ENCODE data around the gene ARPC5L. TPM values are rescaled to one million over a fixed set of nuclear protein-coding genes. Genes with fewer than 3 reads are reported as not detected.

The ARPC5L gene
- total and polyA plus RNA-seq, 9 of the 15 experiments (the other 6 are each of a cell fraction or from before 2014, with no cell fraction given) = 25.4 to 113 (median 63.8) TPM

DNA sequence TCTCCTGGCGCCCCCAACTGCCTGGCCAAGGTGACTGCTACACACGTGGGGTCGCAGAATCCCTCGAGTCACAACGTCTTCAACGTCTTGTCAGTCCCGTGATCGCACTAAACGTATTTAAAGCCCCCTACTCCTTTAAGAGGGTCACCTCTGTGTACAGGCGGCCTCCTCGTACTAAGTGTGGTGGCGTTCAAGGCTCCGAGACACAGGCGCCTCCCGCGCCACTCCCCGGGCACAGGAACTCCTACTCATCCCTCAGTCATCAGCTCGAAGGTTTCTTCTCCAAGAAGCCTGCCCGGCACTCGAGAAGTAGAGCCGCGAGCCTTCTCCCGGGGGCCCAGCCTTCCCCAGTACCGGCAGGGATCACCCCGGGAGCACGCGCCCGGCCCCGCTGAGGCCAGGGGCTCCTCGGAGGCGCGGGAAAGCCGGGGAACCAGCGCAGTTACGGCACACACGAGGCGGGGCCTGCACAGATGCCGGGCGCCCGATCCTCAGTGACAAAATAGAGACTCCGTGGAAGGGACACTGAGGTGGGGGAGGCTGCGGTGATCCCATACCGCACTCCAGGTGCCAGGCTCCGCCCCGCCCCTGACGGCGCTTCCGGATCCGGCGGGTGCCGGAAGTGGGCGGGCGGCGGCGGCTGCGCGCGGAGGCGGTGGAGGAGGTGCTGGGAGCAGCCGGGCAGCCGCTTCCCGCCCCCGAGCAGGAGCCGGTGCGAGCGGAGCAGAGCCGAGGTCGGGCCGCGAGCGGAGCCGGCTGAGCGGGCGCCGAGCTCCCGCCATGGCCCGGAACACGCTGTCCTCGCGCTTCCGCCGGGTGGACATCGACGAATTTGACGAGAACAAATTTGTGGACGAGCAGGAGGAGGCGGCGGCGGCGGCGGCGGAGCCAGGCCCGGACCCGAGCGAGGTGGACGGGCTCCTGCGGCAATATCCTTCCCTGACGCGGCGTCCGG lies 6.9 kb downstream of the ARPC5L start (continued):
- TF ChIP-seq, protein P1, sequence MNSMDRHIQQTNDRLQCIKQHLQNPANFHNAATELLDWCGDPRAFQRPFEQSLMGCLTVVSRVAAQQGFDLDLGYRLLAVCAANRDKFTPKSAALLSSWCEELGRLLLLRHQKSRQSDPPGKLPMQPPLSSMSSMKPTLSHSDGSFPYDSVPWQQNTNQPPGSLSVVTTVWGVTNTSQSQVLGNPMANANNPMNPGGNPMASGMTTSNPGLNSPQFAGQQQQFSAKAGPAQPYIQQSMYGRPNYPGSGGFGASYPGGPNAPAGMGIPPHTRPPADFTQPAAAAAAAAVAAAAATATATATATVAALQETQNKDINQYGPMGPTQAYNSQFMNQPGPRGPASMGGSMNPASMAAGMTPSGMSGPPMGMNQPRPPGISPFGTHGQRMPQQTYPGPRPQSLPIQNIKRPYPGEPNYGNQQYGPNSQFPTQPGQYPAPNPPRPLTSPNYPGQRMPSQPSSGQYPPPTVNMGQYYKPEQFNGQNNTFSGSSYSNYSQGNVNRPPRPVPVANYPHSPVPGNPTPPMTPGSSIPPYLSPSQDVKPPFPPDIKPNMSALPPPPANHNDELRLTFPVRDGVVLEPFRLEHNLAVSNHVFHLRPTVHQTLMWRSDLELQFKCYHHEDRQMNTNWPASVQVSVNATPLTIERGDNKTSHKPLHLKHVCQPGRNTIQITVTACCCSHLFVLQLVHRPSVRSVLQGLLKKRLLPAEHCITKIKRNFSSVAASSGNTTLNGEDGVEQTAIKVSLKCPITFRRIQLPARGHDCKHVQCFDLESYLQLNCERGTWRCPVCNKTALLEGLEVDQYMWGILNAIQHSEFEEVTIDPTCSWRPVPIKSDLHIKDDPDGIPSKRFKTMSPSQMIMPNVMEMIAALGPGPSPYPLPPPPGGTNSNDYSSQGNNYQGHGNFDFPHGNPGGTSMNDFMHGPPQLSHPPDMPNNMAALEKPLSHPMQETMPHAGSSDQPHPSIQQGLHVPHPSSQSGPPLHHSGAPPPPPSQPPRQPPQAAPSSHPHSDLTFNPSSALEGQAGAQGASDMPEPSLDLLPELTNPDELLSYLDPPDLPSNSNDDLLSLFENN (IDR thresholded peaks at IDR 0.05; ENCODE audit: low read depth in 2 of 2, low read length in 2 of 2) = peak in 1 of 2 experiments; percentile 54; a peak in 1 of 4 replicates
- TF ChIP-seq, protein P2, sequence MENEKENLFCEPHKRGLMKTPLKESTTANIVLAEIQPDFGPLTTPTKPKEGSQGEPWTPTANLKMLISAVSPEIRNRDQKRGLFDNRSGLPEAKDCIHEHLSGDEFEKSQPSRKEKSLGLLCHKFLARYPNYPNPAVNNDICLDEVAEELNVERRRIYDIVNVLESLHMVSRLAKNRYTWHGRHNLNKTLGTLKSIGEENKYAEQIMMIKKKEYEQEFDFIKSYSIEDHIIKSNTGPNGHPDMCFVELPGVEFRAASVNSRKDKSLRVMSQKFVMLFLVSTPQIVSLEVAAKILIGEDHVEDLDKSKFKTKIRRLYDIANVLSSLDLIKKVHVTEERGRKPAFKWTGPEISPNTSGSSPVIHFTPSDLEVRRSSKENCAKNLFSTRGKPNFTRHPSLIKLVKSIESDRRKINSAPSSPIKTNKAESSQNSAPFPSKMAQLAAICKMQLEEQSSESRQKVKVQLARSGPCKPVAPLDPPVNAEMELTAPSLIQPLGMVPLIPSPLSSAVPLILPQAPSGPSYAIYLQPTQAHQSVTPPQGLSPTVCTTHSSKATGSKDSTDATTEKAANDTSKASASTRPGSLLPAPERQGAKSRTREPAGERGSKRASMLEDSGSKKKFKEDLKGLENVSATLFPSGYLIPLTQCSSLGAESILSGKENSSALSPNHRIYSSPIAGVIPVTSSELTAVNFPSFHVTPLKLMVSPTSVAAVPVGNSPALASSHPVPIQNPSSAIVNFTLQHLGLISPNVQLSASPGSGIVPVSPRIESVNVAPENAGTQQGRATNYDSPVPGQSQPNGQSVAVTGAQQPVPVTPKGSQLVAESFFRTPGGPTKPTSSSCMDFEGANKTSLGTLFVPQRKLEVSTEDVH (IDR thresholded peaks at IDR 0.05; ENCODE audit: low read depth, partially characterized antibody) = peak; percentile 76
- TF ChIP-seq TBP (optimal IDR thresholded peaks at IDR 0.05; ENCODE audit: low read depth, low read length) = peak; percentile 93
- TF ChIP-seq L3MBTL2 (IDR thresholded peaks at IDR 0.05) = peak; percentile 90
- TF ChIP-seq IRF2 (CRISPR knock-in tag; IDR thresholded peaks at IDR 0.05) = 0 out of 2 replicates have a peak, but pooled peaks have one; percentile 32
- TF ChIP-seq SRF (CRISPR knock-in tag; IDR thresholded peaks at IDR 0.05) = 0 out of 4 replicates have a peak, but pooled peaks of 1 of the 2 experiments have one; percentile 28
- no peak for TF ChIP-seq ARHGAP35 (IDR thresholded peaks at IDR 0.05; ENCODE audit: partially characterized antibody)
- no peak for TF ChIP-seq ZNF696 (CRISPR knock-in tag; conservative IDR thresholded peaks at IDR 0.05)
- TF ChIP-seq ZNF695 (CRISPR knock-in tag; IDR thresholded peaks at IDR 0.05) = no peak
- TF ChIP-seq FOXP1 (CRISPR knock-in tag; IDR thresholded peaks at IDR 0.05) = peak; percentile 55
- TF ChIP-seq C11orf30 (IDR thresholded peaks at IDR 0.05; ENCODE audit: low read depth) = no peak
- no peak for TF ChIP-seq NUFIP1 (IDR thresholded peaks at IDR 0.05; ENCODE audit: partially characterized antibody)
- peak; percentile 73 for TF ChIP-seq CREB1 (IDR thresholded peaks at IDR 0.05)
- TF ChIP-seq CREB1 (CRISPR knock-in tag; IDR thresholded peaks at IDR 0.05) = peak; percentile 77; the same call in 1 of the 2 replicates
- TF ChIP-seq FOXA3 (CRISPR knock-in tag; conservative IDR thresholded peaks at IDR 0.05 in 1 of 2, IDR thresholded peaks at IDR 0.05 in 1 of 2) = peak in 1 of 2 experiments; percentile 74; a peak in 1 of 4 replicates
- TF ChIP-seq, protein P3, sequence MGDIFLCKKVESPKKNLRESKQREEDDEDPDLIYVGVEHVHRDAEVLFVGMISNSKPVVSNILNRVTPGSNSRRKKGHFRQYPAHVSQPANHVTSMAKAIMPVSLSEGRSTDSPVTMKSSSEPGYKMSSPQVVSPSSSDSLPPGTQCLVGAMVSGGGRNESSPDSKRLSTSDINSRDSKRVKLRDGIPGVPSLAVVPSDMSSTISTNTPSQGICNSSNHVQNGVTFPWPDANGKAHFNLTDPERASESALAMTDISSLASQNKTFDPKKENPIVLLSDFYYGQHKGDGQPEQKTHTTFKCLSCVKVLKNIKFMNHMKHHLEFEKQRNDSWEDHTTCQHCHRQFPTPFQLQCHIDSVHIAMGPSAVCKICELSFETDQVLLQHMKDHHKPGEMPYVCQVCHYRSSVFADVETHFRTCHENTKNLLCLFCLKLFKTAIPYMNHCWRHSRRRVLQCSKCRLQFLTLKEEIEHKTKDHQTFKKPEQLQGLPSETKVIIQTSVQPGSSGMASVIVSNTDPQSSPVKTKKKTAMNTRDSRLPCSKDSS (IDR thresholded peaks at IDR 0.05; ENCODE audit: low read depth, partially characterized antibody) = no peak
- TF ChIP-seq WHSC1 (IDR thresholded peaks at IDR 0.05; ENCODE audit: low read length) = no peak
- TF ChIP-seq, protein P4, sequence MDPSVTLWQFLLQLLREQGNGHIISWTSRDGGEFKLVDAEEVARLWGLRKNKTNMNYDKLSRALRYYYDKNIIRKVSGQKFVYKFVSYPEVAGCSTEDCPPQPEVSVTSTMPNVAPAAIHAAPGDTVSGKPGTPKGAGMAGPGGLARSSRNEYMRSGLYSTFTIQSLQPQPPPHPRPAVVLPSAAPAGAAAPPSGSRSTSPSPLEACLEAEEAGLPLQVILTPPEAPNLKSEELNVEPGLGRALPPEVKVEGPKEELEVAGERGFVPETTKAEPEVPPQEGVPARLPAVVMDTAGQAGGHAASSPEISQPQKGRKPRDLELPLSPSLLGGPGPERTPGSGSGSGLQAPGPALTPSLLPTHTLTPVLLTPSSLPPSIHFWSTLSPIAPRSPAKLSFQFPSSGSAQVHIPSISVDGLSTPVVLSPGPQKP (CRISPR knock-in tag; IDR thresholded peaks at IDR 0.05) = no peak
